Small intestine (tissue), 7 donors: ENCODE measurements around the gene RABGAP1. TPM values are rescaled to one million over a fixed set of nuclear protein-coding genes. Genes with fewer than 3 reads are reported as not detected.

Experiments
- DNase-seq, 2 donors: peaks; one replicate each; pipeline versions ENCODE4 v3.0.0 to v3.0.0-alpha.2; 2013
- FAIRE-seq: peaks from 2 replicates; lab custom pipeline; 2012; peaks lifted over from hg19 to GRCh38; lab: Jason Lieb, UNC
- H3K27ac ChIP-seq, 3 donors: one replicate each; pipeline ENCODE4 v1.5.1; 2013; ENCODE audit warnings: low read length in 2 of 3, mild to moderate bottlenecking in 2 of 3, control low read depth in 1 of 3, inconsistent platforms in 1 of 3, low read depth in 1 of 3, moderate library complexity in 1 of 3
- H3K27me3 ChIP-seq, 3 donors: one replicate each; pipeline ENCODE4 v1.6.1; 2013; ENCODE audit warnings: low read length in 3 of 3, inconsistent platforms in 1 of 3; ENCODE audit not compliant: control insufficient read depth in 3 of 3, insufficient read depth in 3 of 3
- H3K36me3 ChIP-seq, 3 donors: one replicate each; pipeline ENCODE4 v1.6.1; 2013; ENCODE audit warnings: low read length in 3 of 3, inconsistent platforms in 1 of 3, low read depth in 1 of 3, mild to moderate bottlenecking in 1 of 3, moderate library complexity in 1 of 3; ENCODE audit not compliant: control insufficient read depth in 3 of 3, insufficient read depth in 2 of 3
- H3K4me1 ChIP-seq, 3 donors: one replicate each; pipeline ENCODE4 v1.6.1; 2013; ENCODE audit warnings: low read length in 2 of 3, inconsistent platforms in 1 of 3, low read depth in 1 of 3, mild to moderate bottlenecking in 1 of 3, moderate library complexity in 1 of 3; ENCODE audit not compliant: control insufficient read depth in 3 of 3, insufficient read depth in 2 of 3
- H3K4me3 ChIP-seq, 3 donors: one replicate each; pipeline ENCODE4 v1.5.1; 2013; ENCODE audit warnings: low read length in 3 of 3, control low read depth in 1 of 3, inconsistent platforms in 1 of 3, low read depth in 1 of 3, mild to moderate bottlenecking in 1 of 3, moderate library complexity in 1 of 3
- H3K9me3 ChIP-seq, 2 donors: one replicate each; pipeline ENCODE4 v1.6.1; 2013; ENCODE audit warnings: low read depth in 1 of 2, low read length in 1 of 2; ENCODE audit not compliant: control insufficient read depth in 2 of 2, insufficient read depth in 1 of 2
- WGBS, 3 donors: extraction: QIAGEN DNeasy Blood & Tissue Kit; methylation state at CpG; one replicate each; pipeline ENCODE4 v1.1.7; 2013; 5-methylcytosine and 5-hydroxymethylcytosine counted together
- polyA plus RNA-seq, 4 donors: library from polyadenylated mRNA; stranded (reverse) in 3 of 4; unstranded in 1 of 4; fragments of 200-250 nt in 3 of 4; fragments of 120-200 nt in 1 of 4; gene quantifications; one replicate each; pipeline versions ENCODE4 v1.2.1 to v1.2.3, GENCODE V29; 2013
- donor health status: healthy with polysubstance abuse.
- donor health status: control.
- donor health status: control.
- donor health status: Bipolar disorder and iron deficiency.
- donor health status: healthy.

The RABGAP1 gene
- polyA plus RNA-seq, 4 donors, result 5.9 to 35.1 (median 8.5) TPM

GRCh38 chr9:122988141-122988540 is 47.3 kb downstream of the RABGAP1 start:
- Histone ChIP-seq H3K27ac (no peak overlapping the region), H3K4me1 (no peaks in the 10 kb centered on the region), H3K4me3 (no peak overlapping the region), H3K9me3 (no peaks in the 10 kb centered on the region), H3K27me3 (no peaks in the 10 kb centered on the region), H3K36me3 (peaks cover 2 to 23% (median 3%) of the 10 kb centered on the region in 3 donors)
- FAIRE-seq, result no peak
- no peak for DNase-seq
- 87 to 96% (median 91%) methylated on average over 2 of the region's 2 CpGs for WGBS, 3 donors

- peaks cover 2 to 28% (median 3%) of the 10 kb centered on the region in 3 donors for H3K36me3 ChIP-seq
- DNase-seq, result no peak
- no peak for FAIRE-seq
- no peak overlapping the region for H3K4me3 ChIP-seq
- H3K27me3 ChIP-seq, result no peaks in the 10 kb centered on the region
- WGBS, 3 donors, result 83 to 88% (median 84%) methylated on average over 8 of the region's 8 CpGs
- H3K4me1 ChIP-seq, result no peaks in the 10 kb centered on the region
- H3K9me3 ChIP-seq, result no peaks in the 10 kb centered on the region
- H3K27ac ChIP-seq, result no peak overlapping the region
Measured at GRCh38 chr9:122988920-122989621, 48.3 kb downstream of the RABGAP1 start.

GRCh38 chr9:122991370-122991830 is 50.6 kb downstream of the RABGAP1 start:
- Histone ChIP-seq H3K27ac (no peak overlapping the region), H3K4me1 (no peaks in the 10 kb centered on the region), H3K27me3 (no peaks in the 10 kb centered on the region), H3K4me3 (no peak overlapping the region), H3K9me3 (no peaks in the 10 kb centered on the region), H3K36me3 (peaks cover 0 to 21% (median 3%) of the 10 kb centered on the region in 3 donors)
- 38 to 47% (median 46%) methylated on average over 4 of the region's 4 CpGs for WGBS, 3 donors
- DNase-seq, result peak; percentile 58 to 64
- peak; percentile 95 for FAIRE-seq

- H3K4me1 ChIP-seq, result no peaks in the 10 kb centered on the region
- no peak overlapping the region for H3K27ac ChIP-seq
- peak; percentile 19 for FAIRE-seq
- H3K27me3 ChIP-seq, result no peaks in the 10 kb centered on the region
- no peak overlapping the region for H3K4me3 ChIP-seq
- H3K36me3 ChIP-seq, result peaks cover 0 to 23% (median 0%) of the 10 kb centered on the region in 3 donors
- DNase-seq, result no peak
- WGBS, 3 donors, result 63 to 81% (median 80%) methylated on average over 1 of the region's 1 CpG
- no peaks in the 10 kb centered on the region for H3K9me3 ChIP-seq
Measured at GRCh38 chr9:122996586-122996985, 55.8 kb downstream of the RABGAP1 start.

- Histone ChIP-seq H3K27ac (no peak overlapping the region), H3K9me3 (no peaks in the 10 kb centered on the region), H3K4me3 (no peak overlapping the region), H3K27me3 (no peaks in the 10 kb centered on the region), H3K4me1 (no peaks in the 10 kb centered on the region), H3K36me3 (peaks cover 0 to 16% (median 0%) of the 10 kb centered on the region in 3 donors)
- FAIRE-seq, result no peak
- no peak for DNase-seq
- WGBS, 3 donors, result 81 to 83% (median 83%) methylated on average over 5 of the region's 5 CpGs
Measured at GRCh38 chr9:122998448-122998847, 57.6 kb downstream of the RABGAP1 start.

GRCh38 chr9:123000371-123001068 is 59.7 kb downstream of the RABGAP1 start:
- H3K27ac ChIP-seq, result no peak overlapping the region
- H3K27me3 ChIP-seq, result no peaks in the 10 kb centered on the region
- DNase-seq, result no peak
- 96 to 100% (median 100%) methylated on average over 1 of the region's 1 CpG for WGBS, 3 donors
- H3K4me3 ChIP-seq, result no peak overlapping the region
- no peaks in the 10 kb centered on the region for H3K9me3 ChIP-seq
- no peak for FAIRE-seq
- no peaks in the 10 kb centered on the region for H3K4me1 ChIP-seq
- peaks cover 0 to 16% (median 0%) of the 10 kb centered on the region in 3 donors for H3K36me3 ChIP-seq

- FAIRE-seq (no peak), DNase-seq (no peak)
- H3K36me3 ChIP-seq, result peaks cover 0 to 26% (median 0%) of the 10 kb centered on the region in 3 donors
- no peaks in the 10 kb centered on the region for H3K27me3 ChIP-seq
- H3K9me3 ChIP-seq, result no peaks in the 10 kb centered on the region
- H3K27ac ChIP-seq, result no peak overlapping the region
- no peak overlapping the region for H3K4me3 ChIP-seq
- H3K4me1 ChIP-seq, result no peaks in the 10 kb centered on the region
- 53 to 82% (median 76%) methylated on average over 5 of the region's 5 CpGs for WGBS, 3 donors
Measured at GRCh38 chr9:123002754-123003153, 61.9 kb downstream of the RABGAP1 start.

GRCh38 chr9:123003466-123003865 is 62.6 kb downstream of the RABGAP1 start:
- Histone ChIP-seq H3K36me3 (peaks cover 0 to 23% (median 0%) of the 10 kb centered on the region in 3 donors), H3K27me3 (no peaks in the 10 kb centered on the region), H3K9me3 (no peaks in the 10 kb centered on the region), H3K4me3 (no peak overlapping the region), H3K27ac (no peak overlapping the region), H3K4me1 (no peaks in the 10 kb centered on the region)
- DNase-seq (no peak), FAIRE-seq (no peak)
- WGBS, 3 donors, result 73 to 92% (median 90%) methylated on average over 2 of the region's 2 CpGs
